Trophoblast cell (in vitro differentiated cells and primary cell): Measurements from ENCODE around the gene TXLNB.
A peak's percentile ranks its signal among the peaks of the same experiment; 100 is the strongest.

Experiments
- DNase-seq, 2 donors: peaks; one replicate each; pipeline ENCODE4 v3.0.0-alpha.2; 2016
- H2AFZ ChIP-seq: 2 replicates; pipeline ENCODE4 v1.6.1; 2013; ENCODE audit warnings: low read length, moderate library complexity, mild to moderate bottlenecking; ENCODE audit not compliant: insufficient read depth, poor library complexity
- H2AK5ac ChIP-seq: 2 replicates; pipeline ENCODE4 v1.6.1; 2013; ENCODE audit warnings: mild to moderate bottlenecking, low read length
- H2BK120ac ChIP-seq: 2 replicates; pipeline ENCODE4 v1.6.1; 2013; ENCODE audit warnings: low read length, mild to moderate bottlenecking, moderate library complexity; ENCODE audit not compliant: insufficient read depth, poor library complexity
- H2BK12ac ChIP-seq: 2 replicates; pipeline ENCODE4 v1.6.1; 2013; ENCODE audit warnings: mild to moderate bottlenecking, low read length, moderate library complexity
- H2BK5ac ChIP-seq: 2 replicates; pipeline ENCODE4 v1.6.1; 2013; ENCODE audit warnings: low read length, low read depth, moderate library complexity, mild to moderate bottlenecking; ENCODE audit not compliant: poor library complexity
- H3K14ac ChIP-seq: 2 replicates; pipeline ENCODE4 v1.6.1; 2013; ENCODE audit warnings: mild to moderate bottlenecking, low read length
- H3K18ac ChIP-seq: 2 replicates; pipeline ENCODE4 v1.6.1; 2013; ENCODE audit warnings: mild to moderate bottlenecking, low read length
- H3K23ac ChIP-seq: 2 replicates; pipeline ENCODE4 v1.6.1; 2013; ENCODE audit warnings: low read length
- H3K27ac ChIP-seq: 2 replicates; pipeline ENCODE4 v1.5.1; 2013; ENCODE audit warnings: low read depth, mild to moderate bottlenecking, inconsistent platforms, low read length, moderate library complexity
- H3K27me3 ChIP-seq: 2 replicates; pipeline ENCODE4 v1.6.1; 2013; ENCODE audit warnings: inconsistent platforms, mild to moderate bottlenecking, low read length, moderate library complexity; ENCODE audit not compliant: insufficient read depth
- H3K36me3 ChIP-seq, 2 experiments: 1 replicate in 1 of 2; 2 replicates in 1 of 2; pipeline ENCODE4 v1.6.1; 2013; ENCODE audit warnings: low read length in 2 of 2, mild to moderate bottlenecking in 2 of 2, moderate library complexity in 1 of 2; ENCODE audit not compliant: insufficient read depth in 2 of 2, control insufficient read depth in 1 of 2
- H3K4ac ChIP-seq: 2 replicates; pipeline ENCODE4 v1.6.1; 2013; ENCODE audit warnings: low read depth, mild to moderate bottlenecking, low read length, moderate library complexity
- H3K4me1 ChIP-seq, 2 experiments: 1 replicate in 1 of 2; 2 replicates in 1 of 2; pipeline ENCODE4 v1.6.1; 2013; ENCODE audit warnings: low read length in 2 of 2, mild to moderate bottlenecking in 2 of 2, moderate library complexity in 1 of 2; ENCODE audit not compliant: insufficient read depth in 2 of 2, control insufficient read depth in 1 of 2
- H3K4me2 ChIP-seq: 2 replicates; pipeline ENCODE4 v1.6.1; 2013; ENCODE audit warnings: inconsistent platforms, mild to moderate bottlenecking, low read length, moderate library complexity
- H3K4me3 ChIP-seq: 2 replicates; pipeline ENCODE4 v1.5.1; 2013; ENCODE audit warnings: mild to moderate bottlenecking, low read depth, low read length, inconsistent platforms
- H3K79me1 ChIP-seq: one replicate; pipeline ENCODE4 v1.6.1; 2013; ENCODE audit warnings: low read length
- H3K79me2 ChIP-seq: 2 replicates; pipeline ENCODE4 v1.6.1; 2013; ENCODE audit warnings: low read length, mild to moderate bottlenecking; ENCODE audit not compliant: control insufficient read depth, insufficient read depth, poor library complexity
- H3K9ac ChIP-seq: 2 replicates; pipeline ENCODE4 v1.6.1; 2013; ENCODE audit warnings: mild to moderate bottlenecking, low read length
- H3K9me3 ChIP-seq: 2 replicates; pipeline ENCODE4 v1.6.1; 2013; ENCODE audit warnings: low read depth, mild to moderate bottlenecking, control low read depth, inconsistent platforms, low read length; ENCODE audit not compliant: insufficient read depth
- H4K12ac ChIP-seq: 2 replicates; pipeline ENCODE4 v1.6.1; 2013; ENCODE audit warnings: low read depth, mild to moderate bottlenecking, low read length, moderate library complexity
- H4K8ac ChIP-seq: 2 replicates; pipeline ENCODE4 v1.6.1; 2013; ENCODE audit warnings: low read depth, mild to moderate bottlenecking, low read length, moderate library complexity
- H4K91ac ChIP-seq: one replicate; pipeline ENCODE4 v1.6.1; 2013; ENCODE audit warnings: low read depth, mild to moderate bottlenecking, low read length, moderate library complexity
- WGBS: extraction: QIAGEN DNeasy Blood & Tissue Kit; methylation state at CpG from one replicate; pipeline ENCODE4 v1.1.7; 2013; ENCODE audit warnings: missing lambda C conversion rate; ENCODE audit not compliant: insufficient read length, insufficient coverage; ENCODE audit errors: extremely low coverage; 5-methylcytosine and 5-hydroxymethylcytosine counted together

TXLNB gene

DNA sequence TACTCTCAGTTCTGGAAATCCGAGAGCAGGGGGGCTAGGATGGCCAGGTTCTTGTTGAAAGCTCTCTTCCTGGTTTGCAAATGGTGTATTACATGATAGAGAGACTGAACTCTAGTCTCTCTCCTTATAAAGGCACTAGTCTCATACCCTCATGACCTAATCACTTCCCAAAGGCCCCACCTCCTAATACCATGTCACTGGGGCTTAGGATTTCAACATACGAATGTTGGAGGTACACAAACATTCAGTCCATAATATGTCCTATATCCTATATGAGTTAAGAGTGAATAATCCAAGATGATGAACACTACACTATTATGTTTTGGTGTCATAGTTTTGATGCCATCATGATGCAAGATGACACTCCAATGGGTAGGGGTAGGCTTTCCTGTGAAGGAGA is 20.0 kb upstream of the TXLNB start:
- H3K79me1 ChIP-seq, result no peaks in the 10 kb centered on the region
- no peak overlapping the region for H3K4me3 ChIP-seq
- no peak overlapping the region for H4K8ac ChIP-seq
- H3K27me3 ChIP-seq, result no peaks in the 10 kb centered on the region
- H2BK12ac ChIP-seq, result no peak overlapping the region
- no peak overlapping the region for H3K18ac ChIP-seq
- H2BK5ac ChIP-seq, result no peak overlapping the region
- H3K79me2 ChIP-seq, result no peaks in the 10 kb centered on the region
- no peak overlapping the region for H2BK120ac ChIP-seq
- H3K4ac ChIP-seq, result no peak overlapping the region
- peaks cover 2 to 7% of the 10 kb centered on the region in 2 experiments for H3K4me1 ChIP-seq
- no peak overlapping the region for H3K23ac ChIP-seq
- H3K36me3 ChIP-seq, result no peaks in the 10 kb centered on the region
- no peaks in the 10 kb centered on the region for H3K9me3 ChIP-seq
- WGBS, result no CpG with 5 or more reads among the region's 2 CpGs
- no peak overlapping the region for H3K9ac ChIP-seq
- no peak overlapping the region for H3K27ac ChIP-seq
- H2AFZ ChIP-seq, result no peak overlapping the region
- DNase-seq, result no peak
- H3K4me2 ChIP-seq, result no peak overlapping the region
- no peak overlapping the region for H2AK5ac ChIP-seq
- no peak overlapping the region for H3K14ac ChIP-seq
- H4K12ac ChIP-seq, result no peak overlapping the region
- no peak overlapping the region for H4K91ac ChIP-seq

GRCh38 chr6:139308936-139309603 is 17.3 kb upstream of the TXLNB start:
- Histone ChIP-seq H2AK5ac (no peak overlapping the region), H2AFZ (no peak overlapping the region), H3K4ac (no peak overlapping the region), H3K18ac (no peak overlapping the region), H3K27ac (no peak overlapping the region), H4K12ac (no peak overlapping the region), H3K23ac (no peak overlapping the region), H3K79me2 (no peaks in the 10 kb centered on the region), H3K9me3 (no peaks in the 10 kb centered on the region), H2BK5ac (no peak overlapping the region), H3K4me1 (peaks cover 2 to 3% of the 10 kb centered on the region in 2 experiments), H3K14ac (no peak overlapping the region), H3K4me2 (no peak overlapping the region), H3K27me3 (no peaks in the 10 kb centered on the region), H4K91ac (no peak overlapping the region), H4K8ac (no peak overlapping the region), H2BK12ac (no peak overlapping the region), H2BK120ac (no peak overlapping the region), H3K36me3 (no peaks in the 10 kb centered on the region), H3K4me3 (no peak overlapping the region), H3K9ac (no peak overlapping the region), H3K79me1 (no peaks in the 10 kb centered on the region)
- DNase-seq, result peak in 1 of 2 donors; percentile 31
- no CpG with 5 or more reads among the region's 2 CpGs for WGBS

DNA sequence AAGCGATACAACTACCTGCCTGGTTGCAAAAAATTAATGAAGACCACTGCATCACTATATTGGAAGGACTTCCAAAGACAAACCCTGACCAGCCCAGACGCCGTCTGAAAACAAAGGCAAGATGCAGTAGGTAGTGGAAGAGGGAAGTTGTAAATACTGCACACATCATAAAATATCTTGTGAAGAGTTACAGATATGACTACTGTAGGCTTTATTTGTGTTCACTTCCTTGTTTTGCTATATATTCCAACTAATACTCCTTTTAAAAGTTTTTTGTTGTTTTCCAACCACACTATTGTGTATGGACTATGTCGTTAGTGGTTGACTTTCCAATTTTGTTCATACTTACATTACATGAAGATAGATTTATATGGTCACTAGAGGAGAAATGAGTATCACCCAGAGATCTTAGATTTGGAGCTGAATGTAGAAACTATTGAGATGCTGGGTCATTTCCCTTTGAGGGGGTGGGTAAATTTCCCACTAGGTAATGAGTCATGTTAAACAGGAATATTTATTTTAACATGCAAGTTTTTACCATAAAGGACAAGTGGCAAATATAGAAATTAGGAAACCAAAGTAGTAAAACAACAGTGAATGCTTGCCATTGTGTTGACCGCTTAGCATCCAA is 16.6 kb upstream of the TXLNB start:
- Histone ChIP-seq H3K36me3 (no peaks in the 10 kb centered on the region), H3K14ac (no peak overlapping the region), H3K9me3 (no peaks in the 10 kb centered on the region), H2BK120ac (no peak overlapping the region), H4K91ac (no peak overlapping the region), H3K4me2 (no peak overlapping the region), H2BK5ac (no peak overlapping the region), H3K23ac (no peak overlapping the region), H2AK5ac (no peak overlapping the region), H3K4ac (no peak overlapping the region), H4K8ac (no peak overlapping the region), H3K27me3 (no peaks in the 10 kb centered on the region), H3K9ac (no peak overlapping the region), H3K4me1 (peaks cover 0 to 3% of the 10 kb centered on the region in 2 experiments), H2AFZ (no peak overlapping the region), H3K4me3 (no peak overlapping the region), H3K79me2 (no peaks in the 10 kb centered on the region), H3K18ac (no peak overlapping the region), H3K27ac (no peak overlapping the region), H2BK12ac (no peak overlapping the region), H4K12ac (no peak overlapping the region), H3K79me1 (no peaks in the 10 kb centered on the region)
- DNase-seq, result no peak
- no CpG with 5 or more reads among the region's 5 CpGs for WGBS

GRCh38 chr6:139306291-139306981 is 14.6 kb upstream of the TXLNB start:
- H4K91ac ChIP-seq, result no peak overlapping the region
- DNase-seq, result no peak
- no peak overlapping the region for H2AK5ac ChIP-seq
- no peak overlapping the region for H3K4me2 ChIP-seq
- no peaks in the 10 kb centered on the region for H3K36me3 ChIP-seq
- no peak overlapping the region for H4K8ac ChIP-seq
- H3K9ac ChIP-seq, result no peak overlapping the region
- no peak overlapping the region for H3K18ac ChIP-seq
- no CpG with 5 or more reads among the region's 3 CpGs for WGBS
- no peak overlapping the region for H3K14ac ChIP-seq
- H3K27ac ChIP-seq, result no peak overlapping the region
- no peak overlapping the region for H2BK120ac ChIP-seq
- H3K79me1 ChIP-seq, result no peaks in the 10 kb centered on the region
- no peak overlapping the region for H4K12ac ChIP-seq
- H2BK5ac ChIP-seq, result no peak overlapping the region
- H2AFZ ChIP-seq, result no peak overlapping the region
- H3K4me3 ChIP-seq, result no peak overlapping the region
- no peaks in the 10 kb centered on the region for H3K27me3 ChIP-seq
- H3K9me3 ChIP-seq, result no peaks in the 10 kb centered on the region
- no peak overlapping the region for H3K4ac ChIP-seq
- H3K4me1 ChIP-seq, result no peaks in the 10 kb centered on the region
- H3K23ac ChIP-seq, result no peak overlapping the region
- no peak overlapping the region for H2BK12ac ChIP-seq
- no peaks in the 10 kb centered on the region for H3K79me2 ChIP-seq
